Measurements from ENCODE around the gene DBX2.

- TF ChIP-seq, protein P1, sequence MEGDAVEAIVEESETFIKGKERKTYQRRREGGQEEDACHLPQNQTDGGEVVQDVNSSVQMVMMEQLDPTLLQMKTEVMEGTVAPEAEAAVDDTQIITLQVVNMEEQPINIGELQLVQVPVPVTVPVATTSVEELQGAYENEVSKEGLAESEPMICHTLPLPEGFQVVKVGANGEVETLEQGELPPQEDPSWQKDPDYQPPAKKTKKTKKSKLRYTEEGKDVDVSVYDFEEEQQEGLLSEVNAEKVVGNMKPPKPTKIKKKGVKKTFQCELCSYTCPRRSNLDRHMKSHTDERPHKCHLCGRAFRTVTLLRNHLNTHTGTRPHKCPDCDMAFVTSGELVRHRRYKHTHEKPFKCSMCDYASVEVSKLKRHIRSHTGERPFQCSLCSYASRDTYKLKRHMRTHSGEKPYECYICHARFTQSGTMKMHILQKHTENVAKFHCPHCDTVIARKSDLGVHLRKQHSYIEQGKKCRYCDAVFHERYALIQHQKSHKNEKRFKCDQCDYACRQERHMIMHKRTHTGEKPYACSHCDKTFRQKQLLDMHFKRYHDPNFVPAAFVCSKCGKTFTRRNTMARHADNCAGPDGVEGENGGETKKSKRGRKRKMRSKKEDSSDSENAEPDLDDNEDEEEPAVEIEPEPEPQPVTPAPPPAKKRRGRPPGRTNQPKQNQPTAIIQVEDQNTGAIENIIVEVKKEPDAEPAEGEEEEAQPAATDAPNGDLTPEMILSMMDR (IDR thresholded peaks at IDR 0.05 in 4 of 5, conservative IDR thresholded peaks at IDR 0.05 in 1 of 5) = no peak
- no peak for TF ChIP-seq POLR2A (IDR thresholded peaks at IDR 0.05)
These were observed 74.7 kb downstream of the DBX2 start for GRCh38 chr12:44976246-44976645.
